NCI-H345 (cell line): ENCODE data around the gene SCNN1A.

Experiments
- DNase-seq: peaks from one replicate; lab custom pipeline; 2025; lab: John Stamatoyannopoulos, UW

SCNN1A gene

DNA sequence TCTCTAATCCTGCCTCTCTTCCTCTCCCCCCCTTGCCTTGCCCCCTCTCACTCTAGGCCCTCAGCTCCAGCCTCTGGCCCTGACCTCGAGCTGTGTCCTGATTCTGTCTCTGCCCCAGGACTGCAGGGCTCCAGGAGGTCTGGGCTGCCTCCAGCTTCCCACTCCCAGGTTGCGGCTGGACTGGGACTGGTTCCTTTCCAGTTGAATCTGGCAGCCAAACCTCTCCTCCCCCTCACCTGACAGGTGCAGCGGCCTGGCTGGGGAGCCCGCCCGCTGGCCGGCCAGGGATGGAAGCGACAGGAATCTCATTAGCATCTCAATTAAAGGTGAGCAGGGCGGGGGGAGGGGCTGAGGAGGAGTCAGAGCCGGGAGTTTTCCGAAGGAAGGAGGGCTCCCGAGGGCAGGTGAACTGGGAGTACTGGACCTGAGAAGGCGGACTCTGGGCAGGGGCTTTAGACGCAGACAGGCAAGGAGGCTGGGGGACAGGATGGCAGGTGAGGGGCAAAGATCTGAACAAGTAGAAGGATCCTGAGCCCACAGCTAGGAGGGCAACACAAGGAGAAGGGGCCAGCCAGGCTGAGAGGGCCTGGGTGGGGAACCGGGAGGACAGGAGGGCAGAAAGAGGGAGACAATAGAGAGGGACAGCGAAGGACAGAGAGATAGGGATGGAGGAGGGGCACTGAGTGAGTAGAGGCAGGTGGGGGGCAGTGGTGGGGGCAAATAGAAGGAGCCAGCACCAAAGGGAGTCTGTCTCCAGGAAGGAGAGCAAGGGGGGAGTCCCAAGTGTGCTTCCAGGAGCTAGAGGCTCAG is at the start of gene SCNN1A:
Gene SCNN1A (minus strand): TSS at position 295 of the 810 bp plus-strand sequence. CDS start 780 bp downstream, outside the sequence.
- peak; percentile 89 for DNase-seq

DNA sequence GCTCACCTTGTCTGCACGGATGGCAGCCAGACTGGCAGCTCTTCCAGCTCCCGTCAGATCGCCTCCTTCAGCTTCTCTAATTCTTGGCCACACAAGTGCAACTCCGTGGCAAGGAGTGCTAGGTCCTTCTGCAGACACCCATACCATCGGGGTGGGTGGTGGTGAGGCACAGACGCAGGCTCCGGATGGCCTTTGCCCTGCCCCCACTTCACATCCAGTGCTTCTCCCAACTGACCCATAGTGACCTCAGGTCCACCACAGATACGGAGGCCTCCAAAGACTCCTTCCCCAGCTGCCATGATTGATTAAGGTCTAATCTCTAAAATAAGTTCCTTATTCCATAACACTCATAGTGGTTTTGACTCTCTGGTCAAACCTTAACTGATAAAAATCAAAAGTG is 49.5 kb upstream of the SCNN1A start:
- no peak for DNase-seq

DNA sequence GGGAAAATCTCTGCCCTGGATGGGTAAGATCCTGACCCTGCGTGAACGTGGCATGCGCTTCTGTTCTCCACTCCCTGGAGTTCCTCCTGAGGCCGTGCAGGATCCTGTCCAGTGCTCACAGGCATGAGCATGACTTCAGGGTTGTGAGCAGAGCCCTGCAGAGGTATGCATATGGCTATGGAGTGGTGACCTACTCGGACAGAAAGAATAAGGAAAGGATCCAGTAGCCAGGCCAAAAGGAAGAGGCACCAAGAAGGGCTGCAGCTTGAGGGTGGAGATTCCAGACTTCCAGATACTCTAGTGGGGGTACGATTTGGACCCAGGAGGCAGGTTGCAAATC is 48.6 kb upstream of the SCNN1A start:
- no peak for DNase-seq

DNA sequence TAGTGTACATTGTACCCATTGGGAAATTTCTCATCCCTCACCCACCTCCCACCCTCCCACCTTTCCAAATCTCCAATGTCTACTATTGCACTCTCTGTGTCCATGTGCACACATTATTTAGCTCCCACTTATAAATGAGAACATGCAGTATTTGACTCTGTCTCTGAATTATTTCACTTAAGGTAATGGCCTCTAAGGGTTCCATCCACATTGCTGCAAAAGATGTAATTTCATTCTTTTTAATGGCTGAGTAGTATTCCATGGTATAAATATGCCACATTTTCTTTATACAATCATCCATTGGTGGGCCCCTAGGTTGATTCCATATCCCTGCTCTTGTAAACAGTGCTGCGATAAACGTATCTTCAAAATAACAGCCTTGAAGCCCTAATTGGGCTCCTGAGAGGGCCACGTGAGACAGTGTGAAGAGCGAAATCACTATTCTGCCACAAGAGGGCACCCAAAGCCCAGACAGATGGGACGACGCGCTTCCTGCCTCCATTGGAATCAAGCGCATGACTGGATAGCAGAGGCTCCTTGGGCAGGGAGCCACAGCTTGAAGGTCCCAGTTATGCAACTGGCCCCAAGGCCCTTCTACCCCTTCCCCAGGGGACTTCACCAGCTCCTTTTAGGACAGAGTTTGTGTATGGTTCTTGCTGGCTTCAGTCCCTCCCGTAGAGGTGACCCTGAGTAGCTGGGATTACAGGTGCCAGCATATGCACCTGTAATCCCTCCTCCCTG is 48.1 kb upstream of the SCNN1A start:
- DNase-seq, result peak; percentile 84

DNA sequence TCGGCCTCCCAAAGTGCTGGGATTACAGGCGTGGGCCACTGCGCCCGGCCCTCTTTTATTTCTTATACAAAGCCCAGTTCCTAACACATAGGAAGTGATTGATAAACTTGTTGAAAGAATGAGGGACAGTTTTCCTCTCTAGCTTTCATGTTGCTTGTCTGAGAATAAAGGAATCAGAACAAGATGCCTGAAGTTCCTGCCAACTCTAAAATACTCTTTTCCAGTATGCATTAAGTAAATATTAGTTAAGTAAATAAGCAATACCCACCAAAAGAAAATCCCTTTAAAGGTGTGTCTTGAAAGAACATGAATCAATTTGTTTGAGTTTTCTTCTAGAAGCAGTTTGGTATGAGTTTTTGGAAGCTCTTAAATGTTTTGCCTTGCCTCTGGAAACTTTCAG is 45.0 kb upstream of the SCNN1A start:
- DNase-seq, result no peak

DNA sequence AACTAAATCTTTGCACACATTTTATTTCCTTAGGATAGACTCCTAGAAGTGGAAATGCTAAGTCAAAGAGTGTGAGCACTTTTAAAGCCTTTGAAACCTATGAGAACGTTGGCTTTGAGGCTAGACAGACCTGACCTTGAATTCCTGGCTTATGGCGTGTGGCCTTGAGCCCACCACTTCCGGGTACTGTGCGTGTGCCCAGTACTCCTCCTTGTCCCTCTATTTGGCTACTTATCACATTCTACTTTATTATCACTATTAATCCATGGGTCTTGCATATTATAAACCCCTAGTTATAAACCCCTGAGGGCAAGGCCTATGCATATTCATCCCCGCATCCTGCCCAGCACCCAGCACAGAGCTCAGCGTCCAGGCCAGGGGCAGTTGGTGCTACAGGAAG is 43.4 kb upstream of the SCNN1A start:
- DNase-seq, result no peak

DNA sequence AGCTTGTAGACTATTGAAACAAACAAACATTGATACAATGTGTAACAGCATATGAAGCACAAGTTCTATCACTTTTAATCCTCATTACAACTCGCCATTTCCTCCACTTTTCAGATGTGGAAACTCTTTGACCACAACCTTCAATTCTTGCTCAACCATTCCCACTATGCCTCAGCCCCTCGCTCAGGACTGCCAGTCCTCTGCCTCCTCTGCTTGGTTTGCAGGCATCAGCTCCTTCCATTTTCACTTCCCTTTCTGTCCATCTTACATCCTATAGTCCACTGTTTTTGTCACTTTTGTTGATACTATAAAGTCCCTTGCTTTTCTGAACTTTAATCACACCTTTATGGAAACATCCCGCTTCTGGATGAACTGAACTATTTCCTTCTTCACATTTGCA is 41.2 kb upstream of the SCNN1A start:
- no peak for DNase-seq

DNA sequence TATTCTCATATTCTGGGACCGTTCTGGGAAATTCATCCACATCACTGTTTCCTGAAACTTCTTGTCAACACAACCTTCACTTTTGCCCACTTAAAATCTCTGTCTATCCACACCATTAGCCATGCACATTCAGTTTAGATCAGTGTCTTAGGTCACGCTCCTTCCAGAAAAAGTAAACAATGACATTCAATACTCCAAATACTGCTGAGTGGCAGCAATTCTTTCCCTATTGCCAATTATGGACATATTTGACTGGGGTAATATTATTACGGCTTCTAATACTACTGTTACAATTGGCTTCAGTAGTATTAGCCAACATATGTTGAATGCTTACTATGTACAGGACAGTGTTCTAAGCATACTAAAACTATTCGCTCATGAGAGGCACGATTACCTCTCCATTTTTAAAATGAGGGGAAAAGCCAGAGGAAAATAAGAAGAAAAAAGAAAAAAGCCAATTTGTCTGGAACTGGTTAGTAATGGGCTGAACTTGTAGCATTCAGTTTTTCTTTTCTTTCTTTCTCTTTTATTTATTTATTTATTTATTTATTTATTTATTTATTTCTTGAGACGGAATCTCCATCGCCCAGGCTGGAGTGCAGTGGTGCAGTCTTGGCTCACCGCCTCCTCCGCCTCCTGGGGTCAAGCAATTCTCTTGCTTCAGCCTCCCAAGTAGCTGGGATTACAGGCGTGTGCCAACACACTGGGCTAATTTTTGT is 32.0 kb upstream of the SCNN1A start:
- no peak for DNase-seq

DNA sequence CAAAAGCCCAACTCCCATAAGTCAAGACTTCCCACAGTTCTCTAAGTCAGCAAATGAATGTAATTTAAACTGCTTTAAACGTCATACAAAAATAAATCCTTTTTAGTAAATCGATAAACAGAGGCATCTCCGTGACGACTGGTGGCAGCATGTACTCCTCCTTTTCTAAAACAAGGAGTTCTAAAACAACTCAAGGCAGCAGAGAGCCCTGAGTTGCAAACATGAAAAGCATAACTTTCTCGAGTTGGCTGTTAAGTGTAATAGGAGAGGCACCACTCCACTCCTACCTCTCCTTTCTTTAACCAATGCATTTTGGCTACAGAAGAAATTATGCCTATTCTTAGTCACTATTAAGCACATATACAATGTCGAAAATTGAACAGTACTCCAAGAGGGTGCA is 30.6 kb upstream of the SCNN1A start:
- DNase-seq, result no peak

DNA sequence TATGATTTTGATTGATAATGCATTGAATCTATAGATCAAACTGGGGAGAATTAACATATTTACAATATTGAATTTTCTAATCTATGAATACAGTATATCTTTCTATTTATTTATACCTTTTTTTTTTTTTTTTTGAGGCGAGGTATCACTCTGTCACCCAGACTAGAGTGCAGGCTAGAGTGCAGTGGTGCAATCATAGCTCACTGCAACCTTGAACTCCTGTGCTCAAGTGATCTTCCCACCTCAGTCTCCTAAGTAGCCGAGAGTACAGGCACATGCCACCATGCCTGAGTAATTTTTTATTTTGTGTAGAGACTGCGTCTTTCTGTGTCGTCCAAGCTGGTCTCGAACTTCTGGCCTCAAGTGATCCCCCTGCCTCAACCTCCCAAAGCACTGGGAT is 29.0 kb upstream of the SCNN1A start:
- DNase-seq, result no peak

DNA sequence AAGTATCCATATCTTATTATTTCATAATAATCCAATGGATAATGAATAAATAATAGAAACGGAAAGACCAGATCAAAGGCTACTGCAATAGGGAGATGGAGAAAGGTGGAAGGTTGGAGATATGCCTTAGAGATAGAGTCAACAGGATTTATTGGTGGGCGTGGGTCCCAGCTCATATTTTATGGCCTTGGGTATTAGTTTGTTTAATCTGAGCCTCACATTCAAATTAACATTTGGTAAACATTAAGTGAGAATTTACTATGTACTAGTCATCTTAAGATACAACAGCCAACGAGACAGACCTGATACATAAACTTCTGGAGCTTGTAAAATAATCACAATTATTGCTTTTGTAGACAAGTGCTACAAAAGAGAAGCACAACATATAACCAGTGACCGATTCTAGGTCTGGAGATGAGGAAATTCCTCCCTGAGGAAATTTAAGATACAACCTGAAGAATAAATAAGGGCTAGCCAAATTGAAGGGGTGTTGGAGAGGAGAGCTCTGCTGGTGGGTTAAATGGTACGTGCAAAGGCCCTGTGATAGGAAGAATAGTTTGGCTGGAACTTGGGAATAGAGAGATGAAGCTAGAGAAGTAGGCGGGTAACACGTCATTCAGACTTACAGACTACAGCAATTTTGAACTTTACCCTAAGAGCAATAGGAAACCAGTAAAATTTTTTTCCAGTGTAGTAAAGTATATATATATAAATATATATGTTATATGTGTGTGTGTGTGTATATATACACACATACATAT is 24.7 kb upstream of the SCNN1A start:
- DNase-seq, result no peak

DNA sequence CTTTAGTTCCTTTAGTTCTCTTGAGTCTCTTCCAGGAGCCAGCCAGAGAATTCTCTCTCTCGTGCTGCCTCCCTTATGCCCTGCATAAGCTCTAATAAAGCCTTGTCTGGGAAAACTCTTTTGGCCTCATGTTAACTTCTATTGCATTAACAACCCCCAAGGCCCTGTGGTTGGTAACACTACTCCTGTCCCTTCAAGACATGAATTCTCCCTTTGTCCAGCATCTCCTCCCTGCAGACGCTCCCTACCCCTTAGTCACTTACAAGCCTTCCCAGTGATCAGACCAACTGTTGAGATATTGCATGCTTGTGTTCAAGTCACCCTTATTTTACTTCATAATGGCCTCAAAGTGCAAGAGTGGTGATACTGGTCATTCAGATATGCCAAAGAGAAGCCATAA is 20.7 kb upstream of the SCNN1A start:
- no peak for DNase-seq

DNA sequence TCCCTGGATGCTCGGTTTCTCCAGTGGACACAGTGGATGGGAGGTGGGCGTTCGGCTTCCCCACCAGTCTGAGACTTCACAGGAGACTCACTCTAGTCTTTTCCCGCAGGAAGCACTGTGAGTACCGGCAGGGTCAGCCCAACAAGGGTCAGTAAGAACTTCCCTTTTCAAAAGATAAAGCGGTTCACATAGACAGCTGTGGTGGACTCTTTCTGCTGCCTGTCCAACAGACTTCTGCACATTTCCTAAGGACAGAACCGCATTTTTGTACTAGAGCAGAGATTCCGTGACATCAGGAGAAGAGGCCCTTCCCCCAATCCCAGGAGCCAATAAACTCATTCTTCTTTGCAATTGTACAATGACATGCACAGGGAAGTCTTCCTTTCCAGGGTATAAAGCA is 19.0 kb upstream of the SCNN1A start:
- no peak for DNase-seq

DNA sequence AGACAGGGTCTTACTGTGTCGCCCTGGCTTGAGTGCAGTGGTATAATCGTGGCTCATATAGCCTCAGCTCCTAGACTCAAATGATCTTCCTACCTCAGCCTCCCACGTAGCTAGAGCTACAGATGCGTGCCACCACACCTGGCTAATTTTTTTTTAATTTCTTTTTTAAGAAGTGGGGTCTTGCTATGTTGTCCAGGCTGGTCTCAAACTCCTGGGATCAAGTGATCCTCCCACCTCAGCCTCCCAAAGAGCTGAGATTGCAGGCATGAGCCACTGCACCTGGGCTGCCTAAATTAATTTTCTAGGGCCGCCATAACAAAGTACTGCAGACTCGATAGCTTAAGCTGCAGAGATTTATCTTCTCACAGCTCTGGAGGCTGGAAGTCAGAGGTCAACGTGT is 17.7 kb upstream of the SCNN1A start:
- DNase-seq, result no peak

DNA sequence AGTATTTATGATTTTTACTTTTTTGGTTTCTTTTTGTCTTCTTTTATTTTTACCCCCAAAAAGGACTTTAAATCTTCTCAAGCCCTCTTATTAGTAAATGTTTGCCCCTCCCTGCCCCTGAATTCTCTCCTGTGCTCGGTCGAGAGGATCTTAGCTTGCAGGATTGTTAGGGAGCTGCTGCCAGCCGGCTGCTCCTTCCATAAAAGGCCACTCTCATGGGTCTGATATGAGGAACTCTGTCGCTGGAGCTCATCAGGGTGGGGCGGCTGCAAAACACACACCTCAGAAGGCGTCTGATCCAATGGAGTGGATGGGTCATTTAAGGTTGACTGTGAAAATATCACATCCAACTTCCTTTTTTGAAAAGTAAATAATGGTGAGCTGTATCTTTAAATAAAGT is 17.1 kb upstream of the SCNN1A start:
- no peak for DNase-seq

DNA sequence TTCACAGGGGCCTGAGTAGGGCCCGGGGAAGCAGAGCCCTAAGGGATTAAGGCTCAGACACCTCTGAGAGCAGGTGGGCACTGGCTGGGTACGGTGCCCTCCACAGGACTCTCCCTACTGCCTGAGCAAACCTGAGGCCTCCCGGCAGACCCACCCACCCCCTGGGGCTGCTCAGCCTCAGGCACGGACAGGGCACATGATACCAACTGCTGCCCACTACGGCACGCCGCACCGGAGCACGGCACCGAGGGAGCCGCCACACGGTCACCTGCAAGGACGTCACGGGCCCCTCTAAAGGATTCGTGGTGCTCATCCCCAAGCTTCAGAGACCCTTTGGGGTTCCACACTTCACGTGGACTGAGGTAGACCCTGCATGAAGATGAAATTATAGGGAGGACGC is 15.7 kb upstream of the SCNN1A start:
- DNase-seq, result no peak

DNA sequence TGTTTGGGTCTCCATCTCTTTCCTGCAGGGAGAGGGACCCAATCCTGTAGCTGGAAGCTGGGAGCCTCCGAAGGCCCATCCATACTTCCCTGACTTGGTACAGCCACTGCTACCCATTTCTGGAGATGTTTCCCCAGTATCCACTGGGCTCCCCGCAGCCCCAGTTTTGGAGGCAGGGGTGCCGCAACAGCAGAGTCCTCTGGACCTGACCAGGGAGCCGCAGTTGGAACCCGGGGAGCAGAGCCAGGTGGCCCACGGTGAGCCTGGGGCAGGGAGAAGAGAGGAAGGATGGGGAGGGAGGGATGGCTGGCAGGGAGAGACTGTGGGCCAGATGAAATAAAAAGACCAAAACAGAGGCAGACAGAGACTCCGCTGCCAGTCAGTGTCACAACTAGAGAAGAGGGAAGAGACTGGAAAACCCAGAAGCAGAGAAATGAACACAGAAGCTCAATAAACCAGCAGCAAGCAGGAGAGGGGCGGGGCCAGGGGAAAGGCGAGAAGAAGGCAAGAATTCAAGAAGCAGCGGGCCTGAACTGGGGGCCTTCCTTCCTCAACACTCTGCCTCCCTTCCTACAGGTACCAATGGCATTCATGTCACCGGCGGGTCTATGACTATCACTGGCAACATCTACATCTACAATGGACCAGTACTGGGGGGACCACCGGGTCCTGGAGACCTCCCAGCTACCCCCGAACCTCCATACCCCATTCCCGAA is 14.9 kb upstream of the SCNN1A start:
- DNase-seq, result no peak

DNA sequence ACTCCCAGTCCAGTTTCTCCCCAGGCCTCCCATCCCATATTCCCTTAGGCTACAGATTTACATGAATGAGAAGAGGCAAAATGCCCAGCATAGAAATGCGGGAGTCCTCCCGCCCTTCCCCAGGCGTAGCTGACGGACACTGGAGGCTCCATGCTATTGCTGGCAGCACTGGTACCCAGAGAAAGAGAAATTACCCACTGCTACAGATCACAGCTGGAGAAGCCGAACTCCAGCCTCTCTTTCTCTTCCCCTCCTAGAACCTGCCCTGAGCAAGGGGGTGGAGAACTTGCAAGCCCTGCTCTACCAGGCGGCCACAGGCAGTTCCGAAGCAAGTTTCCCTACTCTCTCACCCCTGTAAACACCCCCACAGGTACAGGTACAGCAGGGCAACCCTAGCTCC is 12.2 kb upstream of the SCNN1A start:
- no peak for DNase-seq

DNA sequence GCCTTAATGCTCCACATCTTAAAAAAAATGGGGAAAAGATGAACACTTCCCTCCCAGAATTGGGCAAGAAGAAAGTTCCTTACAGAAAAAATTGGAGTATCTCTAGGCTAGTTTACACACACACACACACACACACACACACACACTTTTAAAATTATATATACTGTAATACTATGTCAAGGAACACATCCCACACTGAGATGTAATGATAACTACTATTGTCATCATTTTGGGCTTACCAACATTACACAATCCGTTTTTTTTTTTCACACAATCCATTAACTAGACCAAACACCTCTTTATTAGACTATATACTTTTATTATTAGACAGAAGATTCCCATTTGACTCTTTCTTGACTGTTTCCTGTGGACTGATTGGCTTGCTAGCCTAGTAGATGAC is 11.1 kb upstream of the SCNN1A start:
- DNase-seq, result no peak

DNA sequence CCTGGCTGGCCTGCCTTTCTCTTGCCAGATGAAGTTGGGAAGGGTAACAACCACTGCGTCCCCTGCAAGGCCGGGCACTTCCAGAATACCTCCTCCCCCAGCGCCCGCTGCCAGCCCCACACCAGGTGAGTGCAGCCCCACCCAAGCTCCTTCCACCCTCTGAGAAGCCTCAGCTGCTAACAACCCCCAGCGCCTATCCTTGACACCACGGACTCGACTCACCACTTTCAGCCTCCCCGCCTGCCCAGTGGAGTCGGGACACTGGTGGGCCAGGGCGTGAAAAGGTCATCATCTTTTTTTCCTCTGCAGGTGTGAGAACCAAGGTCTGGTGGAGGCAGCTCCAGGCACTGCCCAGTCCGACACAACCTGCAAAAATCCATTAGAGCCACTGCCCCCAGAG is 10.7 kb upstream of the SCNN1A start:
- no peak for DNase-seq
